NT2/D1 (cell line): Measurements from ENCODE around the gene SMYD2.

Experiments
- YY1 ChIP-seq: IDR thresholded peaks from 2 replicates; pipeline ENCODE4 v1.6.1; 2011; ENCODE audit not compliant: insufficient read length, insufficient read depth
- ZNF274 ChIP-seq: IDR thresholded peaks from 2 replicates; pipeline ENCODE4 v1.6.1; 2011; ENCODE audit warnings: mild to moderate bottlenecking, low read depth, low read length

DNA sequence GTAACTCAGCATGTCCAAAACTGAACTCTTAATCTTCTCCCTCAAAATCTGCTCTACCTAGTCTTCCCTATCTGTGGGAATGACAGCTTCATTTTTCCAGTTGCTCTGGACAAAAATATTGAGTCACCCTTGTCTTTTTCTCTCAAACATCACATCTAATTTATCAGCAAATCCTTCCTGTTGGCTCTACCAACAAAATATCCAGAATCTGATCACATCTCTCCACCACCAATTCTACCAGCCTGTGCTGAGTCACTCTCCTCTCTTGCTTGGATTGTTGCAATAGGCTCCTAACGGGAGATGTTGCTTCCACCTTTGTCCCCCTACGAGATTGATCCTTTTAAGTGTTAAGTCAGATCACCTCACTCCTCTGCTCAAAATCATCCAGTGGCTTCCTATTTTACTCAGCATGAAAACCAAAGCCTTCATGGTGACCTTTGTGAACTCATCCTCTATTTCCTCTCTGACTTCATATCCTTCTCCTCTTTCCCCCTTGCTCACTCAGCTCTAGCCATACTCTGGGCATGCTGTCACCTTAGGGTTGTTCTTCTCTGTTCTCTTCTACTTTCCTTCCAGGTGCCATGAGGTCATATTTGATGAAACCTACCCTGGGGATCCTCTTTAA, 21.5 kb upstream of the SMYD2 start:
- TF ChIP-seq YY1 (no peak), ZNF274 (no peak)
